GM18519 (cell line): Measurements from ENCODE around the gene EPB41L5.
"Not testable (repeated sequence)": the region's sequence is repeated elsewhere in the genome, so short reads cannot be mapped to it uniquely, and the experiment has no call there.

Experiments used
- ATAC-seq: cut with Tn5 transposase; IDR thresholded peaks from one replicate; pipeline ENCODE4 v1.9.1; 2021; ENCODE audit warnings: mild to moderate bottlenecking, moderate library complexity; ENCODE audit not compliant: unreplicated experiment, low FRiP score

The EPB41L5 gene

GRCh38 chr2:120012771-120013596, at the start of gene EPB41L5:
TSS of gene EPB41L5 (plus strand) at chr2:120013077. CDS start at chr2:120019085, 6,008 bp downstream.
- peak; percentile 93 for ATAC-seq

GRCh38 chr2:119981896-119982295, 31.0 kb upstream of the EPB41L5 start:
- ATAC-seq: no peak

GRCh38 chr2:119982506-119982905, 30.4 kb upstream of the EPB41L5 start:
- no peak for ATAC-seq

GRCh38 chr2:119983108-119983507, 29.8 kb upstream of the EPB41L5 start:
- ATAC-seq: no peak

GRCh38 chr2:119996148-119996547, 16.7 kb upstream of the EPB41L5 start:
- ATAC-seq: no peak

GRCh38 chr2:119996896-119997891, 15.7 kb upstream of the EPB41L5 start:
- ATAC-seq: not testable (repeated sequence)

- no peak for ATAC-seq
These were observed 11.4 kb upstream of the EPB41L5 start for GRCh38 chr2:120001471-120001870.

- ATAC-seq: no peak
These were observed 8.6 kb upstream of the EPB41L5 start for GRCh38 chr2:120004254-120004653.

- no peak for ATAC-seq
These were observed 6.9 kb upstream of the EPB41L5 start for GRCh38 chr2:120005834-120006521.

- ATAC-seq: no peak
These were observed 5.0 kb upstream of the EPB41L5 start for GRCh38 chr2:120007851-120008250.

GRCh38 chr2:120012363-120012762, 514 bp upstream of the EPB41L5 start:
- ATAC-seq: no peak

GRCh38 chr2:120013597-120014223, 833 bp downstream of the EPB41L5 start:
- ATAC-seq: no peak

GRCh38 chr2:120014226-120014980, 1.5 kb downstream of the EPB41L5 start:
- no peak for ATAC-seq

- no peak for ATAC-seq
These were observed 3.9 kb downstream of the EPB41L5 start for GRCh38 chr2:120016800-120017199.

GRCh38 chr2:120017201-120017600, 4.3 kb downstream of the EPB41L5 start:
- no peak for ATAC-seq

- ATAC-seq: no peak
These were observed 5.7 kb downstream of the EPB41L5 start for GRCh38 chr2:120018549-120018948.

GRCh38 chr2:120020554-120020953, 7.7 kb downstream of the EPB41L5 start:
- no peak for ATAC-seq

GRCh38 chr2:120022505-120022904, 9.6 kb downstream of the EPB41L5 start:
- ATAC-seq: not testable (repeated sequence)

- no peak for ATAC-seq
These were observed 14.0 kb downstream of the EPB41L5 start for GRCh38 chr2:120026890-120027289.
